Naive thymus-derived CD4-positive, alpha-beta T cell (primary cell): ENCODE results near the gene MAP4K5. TPM values are rescaled to one million over a fixed set of nuclear protein-coding genes. Genes with fewer than 3 reads are reported as not detected.
A peak's percentile ranks its signal among the peaks of the same experiment; 100 is the strongest.
"Not testable (repeated sequence)": the region's sequence is repeated elsewhere in the genome, so short reads cannot be mapped to it uniquely, and the experiment has no call there.

Experiments
- ATAC-seq: fragments of 150-1000 bp; cut with Tn5 transposase; 2 replicates; pipeline ENCODE4 v1.10.0; 2021; ENCODE audit warnings: mild to moderate bottlenecking, moderate library complexity
- CTCF ChIA-PET: fragments of 350-600 bp; sonication (Branson Sonifier 250); formaldehyde crosslinking; loops from one replicate; lab custom pipeline; 2021; ENCODE audit warnings: antibody characterized with exemption; lab: Charles Lee
- POLR2A ChIA-PET: fragments of 350-600 bp; sonication (Branson Sonifier 250); formaldehyde crosslinking; loops from one replicate; lab custom pipeline; 2021; ENCODE audit warnings: antibody characterized with exemption, inconsistent platforms; lab: Charles Lee
- DNase-seq, 9 donors: peaks; one replicate each; pipeline versions ENCODE4 v3.0.0 to v3.0.0-alpha.2; 2020 to 2022; ENCODE audit warnings: mixed read lengths in 1 of 9
- H3K27ac ChIP-seq: one replicate; pipeline ENCODE4 v1.7.0; 2013; ENCODE audit warnings: mild to moderate bottlenecking, low read depth, low read length, moderate library complexity
- H3K27me3 ChIP-seq, 2 donors: one replicate each; pipeline ENCODE4 v1.7.0; 2013; ENCODE audit warnings: low read length in 2 of 2, mild to moderate bottlenecking in 2 of 2, moderate library complexity in 2 of 2; ENCODE audit not compliant: control insufficient read depth in 2 of 2, insufficient read depth in 2 of 2
- H3K36me3 ChIP-seq, 3 experiments: 1 replicate in 2 of 3; 2 replicates in 1 of 3; pipeline ENCODE4 v1.7.0; 2013; ENCODE audit warnings: low read length in 3 of 3, mild to moderate bottlenecking in 3 of 3, moderate library complexity in 1 of 3; ENCODE audit not compliant: insufficient read depth in 3 of 3, control insufficient read depth in 2 of 3
- H3K4me1 ChIP-seq, 2 donors: one replicate each; pipeline ENCODE4 v1.7.0; 2013; ENCODE audit warnings: low read length in 2 of 2, mild to moderate bottlenecking in 2 of 2, moderate library complexity in 1 of 2; ENCODE audit not compliant: control insufficient read depth in 2 of 2, insufficient read depth in 2 of 2
- H3K4me3 ChIP-seq: 2 replicates; pipeline ENCODE4 v1.7.0; 2013; ENCODE audit warnings: mild to moderate bottlenecking, low read length
- H3K9me3 ChIP-seq, 3 experiments: 1 replicate in 2 of 3; 2 replicates in 1 of 3; pipeline ENCODE4 v1.7.0; 2013; ENCODE audit warnings: low read length in 3 of 3; ENCODE audit not compliant: control insufficient read depth in 2 of 3
- H3K27ac Mint-ChIP-seq, 9 donors: one replicate each; pipeline ENCODE4 v1.8.0; 2020 to 2022; ENCODE audit warnings: mixed read lengths in 9 of 9, mild to moderate bottlenecking in 8 of 9, moderate library complexity in 5 of 9, inconsistent platforms in 2 of 9
- H3K27me3 Mint-ChIP-seq, 5 donors: one replicate each; pipeline ENCODE4 v1.8.0; 2021 to 2022; ENCODE audit warnings: mixed read lengths in 5 of 5, mild to moderate bottlenecking in 1 of 5
- H3K36me3 Mint-ChIP-seq, 5 donors: one replicate each; pipeline ENCODE4 v1.8.0; 2020 to 2022; ENCODE audit warnings: mixed read lengths in 5 of 5, mild to moderate bottlenecking in 3 of 5, inconsistent platforms in 1 of 5
- H3K4me1 Mint-ChIP-seq, 7 donors: one replicate each; pipeline ENCODE4 v1.8.0; 2020 to 2022; ENCODE audit warnings: mixed read lengths in 7 of 7, mild to moderate bottlenecking in 3 of 7, inconsistent platforms in 1 of 7
- H3K4me3 Mint-ChIP-seq, 10 donors: one replicate each; pipeline ENCODE4 v1.8.0; 2020 to 2022; ENCODE audit warnings: mild to moderate bottlenecking in 10 of 10, mixed read lengths in 10 of 10, moderate library complexity in 6 of 10, inconsistent platforms in 2 of 10
- H3K9me3 Mint-ChIP-seq, 11 donors: one replicate each; pipeline ENCODE4 v1.8.0; 2020 to 2022; ENCODE audit warnings: mixed read lengths in 11 of 11, mild to moderate bottlenecking in 4 of 11, inconsistent platforms in 1 of 11, moderate library complexity in 1 of 11
- intact Hi-C, 2 donors: fragments of 100-400 bp; cut with micrococcal nuclease; formaldehyde crosslinking; loops; one replicate each; pipeline ENCODE4 v1.15.1; 2023
- polyA plus RNA-seq, 2 donors: library from polyadenylated mRNA; unstranded; fragments of 300-500 nt; fragmentation: Illumina TruSeq; gene quantifications; one replicate each; pipeline ENCODE4 v1.2.3, GENCODE V29; 2021
- total RNA-seq, 6 experiments: library from RNA in 5 of 6; stranded (reverse) in 5 of 6; gene quantifications; 1 replicate in 5 of 6; 2 replicates in 1 of 6; pipeline ENCODE4 v1.2.3 and lab custom pipeline; 2021 to 2026

MAP4K5 gene
- total and polyA plus RNA-seq, 7 experiments from 2014 or later: 15.4 to 47.5 (median 32.5) TPM

DNA sequence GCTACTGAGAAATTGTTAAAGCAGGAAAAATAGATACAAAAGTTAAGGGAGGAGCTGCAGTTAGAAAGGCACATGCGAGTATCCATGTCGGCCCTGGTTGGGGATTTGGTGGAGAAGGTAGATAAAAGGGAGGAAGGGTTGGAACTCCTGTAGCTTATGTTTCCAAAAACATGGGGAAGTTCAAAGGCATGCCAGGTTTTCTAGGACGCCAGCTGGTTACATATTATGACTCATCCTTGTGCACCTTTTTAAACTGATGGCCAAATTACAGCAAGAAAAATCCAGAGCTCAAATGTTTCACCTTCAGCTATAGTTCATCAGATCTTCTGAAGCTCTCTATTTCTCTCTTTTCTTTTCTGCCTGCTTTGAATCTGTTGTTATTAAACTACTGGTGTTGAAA lies 13.2 kb upstream of the MAP4K5 start:
- Histone ChIP-seq H3K27me3 (no peaks in the 10 kb centered on the region), H3K27ac (no peak overlapping the region), H3K4me1 (no peaks in the 10 kb centered on the region), H3K9me3 (peaks cover 0 to 3% (median 0%) of the 10 kb centered on the region in 3 experiments), H3K4me3 (no peak overlapping the region), H3K36me3 (no peaks in the 10 kb centered on the region)
- no peak for ATAC-seq
- Mint-ChIP-seq H3K27ac (peak overlapping the region in 1 of 9 donors; percentile 53), H3K27me3 (peaks cover 0 to 7% (median 2%) of the 10 kb centered on the region in 5 donors), H3K36me3 (peaks cover 0 to 6% (median 0%) of the 10 kb centered on the region in 5 donors), H3K4me3 (no peak overlapping the region), H3K4me1 (peaks cover 5 to 13% (median 12%) of the 10 kb centered on the region in 7 donors), H3K9me3 (peaks cover 0 to 16% (median 2%) of the 10 kb centered on the region in 11 donors)
- intact Hi-C loops: no loop called here
- ChIA-PET CTCF (interaction anchor here (0.6 to 1.5 kb wide), 3 partner anchors 163 to 228 kb away, joined by 3 to 4 read pairs (median 3); no protein-coding TSS in a partner anchor), POLR2A (no interaction called here)
- DNase-seq: no peak

DNA sequence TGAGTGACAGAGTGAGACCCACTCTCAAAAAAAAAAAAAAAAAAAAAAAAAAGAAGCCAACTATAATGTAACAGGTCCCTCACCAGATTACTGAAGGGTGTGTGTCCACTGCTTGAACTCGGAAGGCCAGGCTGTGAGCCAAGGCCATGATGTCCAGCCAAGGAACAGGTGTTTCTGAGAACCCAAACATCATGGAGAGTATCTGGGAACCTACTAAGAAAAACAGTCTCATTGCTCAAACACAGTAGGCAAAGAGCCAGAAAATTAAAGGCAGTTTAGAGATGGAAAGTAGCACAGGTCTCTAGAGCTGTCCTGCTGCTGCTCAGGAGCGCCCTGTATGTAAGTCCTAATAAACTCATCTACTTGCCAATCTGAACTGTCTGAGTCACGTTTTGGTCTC lies 12.5 kb upstream of the MAP4K5 start:
- Mint-ChIP-seq H3K27me3 (peaks cover 0 to 7% (median 0%) of the 10 kb centered on the region in 5 donors), H3K9me3 (peaks cover 0 to 9% (median 0%) of the 10 kb centered on the region in 11 donors), H3K27ac (no peak overlapping the region), H3K36me3 (peaks cover 0 to 5% (median 0%) of the 10 kb centered on the region in 5 donors), H3K4me3 (no peak overlapping the region), H3K4me1 (peaks cover 5 to 13% (median 12%) of the 10 kb centered on the region in 7 donors)
- Histone ChIP-seq H3K4me1 (no peaks in the 10 kb centered on the region), H3K4me3 (no peak overlapping the region), H3K27me3 (no peaks in the 10 kb centered on the region), H3K27ac (no peak overlapping the region), H3K36me3 (no peaks in the 10 kb centered on the region), H3K9me3 (peaks cover 0 to 3% (median 0%) of the 10 kb centered on the region in 3 experiments)
- CTCF ChIA-PET: interaction anchor here (0.8 kb wide), 1 partner anchor 316 kb away, joined by 3 read pairs; no protein-coding TSS in a partner anchor
- no peak for DNase-seq
- intact Hi-C loops: no loop called here
- POLR2A ChIA-PET: no interaction called here
- no peak for ATAC-seq

DNA sequence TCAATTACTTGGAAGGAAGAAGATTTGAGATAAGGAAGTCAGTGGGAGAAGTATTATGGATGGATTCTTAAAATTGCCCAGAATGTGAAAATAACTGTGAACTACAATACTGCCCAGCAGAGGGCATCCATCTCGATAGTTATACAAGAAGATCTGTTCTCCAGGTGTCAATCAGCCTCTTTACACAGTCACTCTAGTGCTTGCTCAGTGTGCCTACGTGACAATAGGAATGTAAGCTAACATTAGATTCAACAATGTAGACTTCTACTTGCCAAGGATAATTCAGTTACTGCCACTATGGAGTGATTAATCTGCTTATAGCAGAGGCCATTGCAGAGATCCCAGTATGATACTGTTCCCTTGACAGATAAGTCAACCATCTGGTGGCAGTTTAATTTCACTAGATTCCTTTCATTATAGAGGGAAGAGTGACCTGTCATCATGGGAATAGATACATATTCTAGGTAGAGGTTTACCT lies 10.6 kb upstream of the MAP4K5 start:
- Mint-ChIP-seq H3K27ac (no peak overlapping the region), H3K27me3 (peaks cover 0 to 7% (median 0%) of the 10 kb centered on the region in 5 donors), H3K9me3 (peaks cover 0 to 11% (median 2%) of the 10 kb centered on the region in 11 donors), H3K4me3 (no peak overlapping the region), H3K4me1 (peaks cover 5 to 13% (median 12%) of the 10 kb centered on the region in 7 donors), H3K36me3 (peaks cover 0 to 5% (median 0%) of the 10 kb centered on the region in 5 donors)
- ATAC-seq: peak; percentile 84
- H3K27ac ChIP-seq: no peak overlapping the region
- intact Hi-C loops: loop anchor here (1.0 kb wide), 4 partner anchors 171 to 317 kb away; no protein-coding TSS in a partner anchor
- no peaks in the 10 kb centered on the region for H3K4me1 ChIP-seq
- peak in 7 of 9 donors; percentile 5 to 51 (median 38) for DNase-seq
- no peaks in the 10 kb centered on the region for H3K9me3 ChIP-seq
- POLR2A ChIA-PET: interaction anchor here (0.9 kb wide), 1 partner anchor 11 kb away, joined by 3 read pairs; no protein-coding TSS in a partner anchor
- H3K27me3 ChIP-seq: no peaks in the 10 kb centered on the region
- H3K36me3 ChIP-seq: no peaks in the 10 kb centered on the region
- CTCF ChIA-PET: interaction anchor here (0.5 to 1.3 kb wide), 7 partner anchors 26 to 317 kb away, joined by 3 to 9 read pairs (median 3); no protein-coding TSS in a partner anchor
- H3K4me3 ChIP-seq: no peak overlapping the region

DNA sequence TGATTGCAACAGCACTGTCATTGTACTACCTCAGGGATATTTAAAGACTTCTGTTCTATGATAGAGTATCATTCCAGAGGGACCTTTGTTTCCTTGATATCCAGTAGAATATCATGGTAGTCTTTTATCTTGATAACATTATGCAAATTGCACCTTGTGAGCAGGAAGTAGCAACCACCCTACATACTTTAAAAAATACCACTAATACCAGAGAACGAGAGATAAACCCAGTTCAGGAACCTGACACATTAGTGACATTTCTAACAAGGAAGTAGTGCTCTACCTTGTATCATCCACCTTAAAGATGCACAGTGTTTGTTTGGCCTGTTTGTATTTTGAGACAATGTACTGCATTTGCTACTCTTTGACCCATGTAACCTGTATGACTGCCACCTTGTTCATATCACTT lies 8.8 kb upstream of the MAP4K5 start:
- Mint-ChIP-seq H3K4me1 (peaks cover 5 to 13% (median 12%) of the 10 kb centered on the region in 7 donors), H3K9me3 (peaks cover 0 to 11% (median 2%) of the 10 kb centered on the region in 11 donors), H3K4me3 (no peak overlapping the region), H3K36me3 (peaks cover 0 to 10% (median 5%) of the 10 kb centered on the region in 5 donors), H3K27ac (peak overlapping the region in 2 of 9 donors; percentile 22 to 28), H3K27me3 (peaks cover 0 to 13% (median 0%) of the 10 kb centered on the region in 5 donors)
- ChIA-PET POLR2A (interaction anchor here (0.6 to 1.1 kb wide), 2 partner anchors 165 to 178 kb away, joined by 3 read pairs; no protein-coding TSS in a partner anchor), CTCF (interaction anchor here (0.6 to 2.5 kb wide), 6 partner anchors 23 to 319 kb away, joined by 3 to 9 read pairs (median 3); no protein-coding TSS in a partner anchor)
- ATAC-seq (peak; percentile 34), DNase-seq (no peak)
- intact Hi-C loops: no loop called here
- Histone ChIP-seq H3K4me1 (no peaks in the 10 kb centered on the region), H3K27ac (no peak overlapping the region), H3K9me3 (no peaks in the 10 kb centered on the region), H3K27me3 (no peaks in the 10 kb centered on the region), H3K36me3 (no peaks in the 10 kb centered on the region), H3K4me3 (no peak overlapping the region)

DNA sequence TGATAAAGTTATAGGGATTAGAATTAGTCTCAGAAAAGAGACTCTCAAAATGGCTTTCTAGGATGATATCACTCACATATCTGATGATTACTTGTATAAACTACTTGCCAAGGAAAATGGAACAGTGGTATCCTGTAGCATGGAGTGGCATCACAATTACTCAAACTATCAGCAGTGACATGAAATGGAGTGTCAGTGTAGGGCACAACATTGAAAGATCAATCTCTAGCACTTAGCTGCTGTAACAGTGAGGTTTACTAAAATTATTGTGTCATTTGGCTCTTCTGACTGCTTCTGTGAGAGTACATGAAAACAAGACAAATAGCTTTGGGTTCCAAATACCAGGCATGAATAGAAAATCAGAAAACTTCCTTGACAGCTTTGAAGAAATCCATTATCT lies 6.7 kb upstream of the MAP4K5 start:
- Mint-ChIP-seq H3K27me3 (peaks cover 0 to 16% (median 0%) of the 10 kb centered on the region in 5 donors), H3K4me3 (no peak overlapping the region), H3K27ac (no peak overlapping the region), H3K9me3 (peaks cover 0 to 11% (median 2%) of the 10 kb centered on the region in 11 donors), H3K4me1 (peaks cover 7 to 21% (median 13%) of the 10 kb centered on the region in 7 donors), H3K36me3 (peaks cover 0 to 10% (median 7%) of the 10 kb centered on the region in 5 donors)
- Histone ChIP-seq H3K4me3 (no peak overlapping the region), H3K27ac (no peak overlapping the region), H3K9me3 (no peaks in the 10 kb centered on the region), H3K27me3 (no peaks in the 10 kb centered on the region), H3K4me1 (no peaks in the 10 kb centered on the region), H3K36me3 (no peaks in the 10 kb centered on the region)
- ChIA-PET CTCF (interaction anchor here (0.6 to 1.2 kb wide), 3 partner anchors 221 to 321 kb away, joined by 3 read pairs; no protein-coding TSS in a partner anchor), POLR2A (no interaction called here)
- no peak for ATAC-seq
- no peak for DNase-seq
- intact Hi-C loops: loop anchor here in 1 of 2 donors (10.0 kb wide), 1 partner anchor 706 kb away; the partner anchor contains the start of gene TMX1

DNA sequence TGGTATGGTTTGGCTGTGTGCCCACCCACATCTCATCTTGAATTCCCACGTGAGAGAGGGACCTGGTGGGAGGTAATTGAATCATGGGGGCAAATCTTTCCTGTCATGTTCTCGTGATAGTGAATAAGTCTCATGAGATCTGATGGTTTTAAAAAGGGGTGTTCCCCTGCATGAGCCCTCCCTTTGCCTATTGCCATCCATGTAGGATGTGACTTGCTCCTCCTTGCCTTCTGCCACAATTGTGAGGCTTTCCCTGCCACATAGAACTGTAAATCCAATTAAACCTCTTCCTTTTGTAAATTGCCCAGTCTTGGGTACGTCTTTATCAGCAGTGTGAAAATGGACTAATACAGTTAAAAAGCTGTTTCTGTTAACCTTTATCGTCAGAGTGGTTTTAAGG lies 5.7 kb upstream of the MAP4K5 start:
- POLR2A ChIA-PET, H3K4me3 ChIP-seq, H3K4me1 ChIP-seq, H3K27me3 ChIP-seq, H3K9me3 ChIP-seq, H3K4me3 Mint-ChIP-seq, DNase-seq, H3K36me3 ChIP-seq, ATAC-seq, H3K27ac ChIP-seq, H3K36me3 Mint-ChIP-seq: not testable (repeated sequence)
- intact Hi-C loops: loop anchor here in 1 of 2 donors (10.0 kb wide), 1 partner anchor 707 kb away; the partner anchor contains the start of gene TMX1
- Mint-ChIP-seq H3K9me3 (peaks cover 0 to 11% (median 2%) of the 10 kb centered on the region in 11 donors), H3K27ac (peak overlapping the region in 1 of 9 donors; percentile 8), H3K27me3 (peaks cover 0 to 22% (median 0%) of the 10 kb centered on the region in 5 donors), H3K4me1 (peaks cover 11 to 28% (median 18%) of the 10 kb centered on the region in 7 donors)
- CTCF ChIA-PET: interaction anchor here (1.2 kb wide), 1 partner anchor 322 kb away, joined by 3 read pairs; no protein-coding TSS in a partner anchor
